ENCODE results near the gene FTO.

The FTO gene

DNA sequence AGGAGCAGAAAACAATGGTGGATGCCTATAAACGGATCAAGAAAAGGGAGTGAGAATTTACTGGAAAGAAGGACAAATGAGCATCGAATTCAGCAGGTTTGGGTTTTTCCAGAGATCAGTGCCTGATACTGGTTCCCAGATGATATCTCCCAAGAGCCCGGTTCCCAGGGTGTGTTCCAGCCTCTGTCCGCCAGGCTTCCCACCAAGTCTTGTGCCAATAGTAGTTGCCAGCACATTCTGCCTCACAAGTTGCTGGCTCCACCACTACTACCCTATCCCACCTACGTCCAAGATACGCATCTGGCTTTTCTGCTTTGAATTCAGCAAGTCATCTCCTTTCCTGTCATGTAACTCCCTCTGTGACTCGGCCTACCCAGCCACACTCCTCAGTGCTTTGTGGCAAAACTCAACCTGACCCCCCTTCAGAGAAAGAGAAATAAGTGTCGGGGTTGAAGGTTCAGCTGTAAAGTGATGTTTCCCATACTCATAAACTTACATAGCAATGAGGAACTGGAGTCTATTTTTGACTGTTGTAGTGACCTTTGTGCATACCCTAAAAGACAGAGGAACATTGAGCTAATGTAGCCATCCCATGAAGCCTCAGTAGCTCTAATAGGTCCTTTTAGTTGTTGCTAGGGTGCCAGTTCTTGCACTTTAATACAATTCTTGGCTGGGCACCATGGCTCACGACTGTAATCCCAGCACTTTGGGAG lies 305.7 kb downstream of the FTO start:
- DNase-seq = no peak

DNA sequence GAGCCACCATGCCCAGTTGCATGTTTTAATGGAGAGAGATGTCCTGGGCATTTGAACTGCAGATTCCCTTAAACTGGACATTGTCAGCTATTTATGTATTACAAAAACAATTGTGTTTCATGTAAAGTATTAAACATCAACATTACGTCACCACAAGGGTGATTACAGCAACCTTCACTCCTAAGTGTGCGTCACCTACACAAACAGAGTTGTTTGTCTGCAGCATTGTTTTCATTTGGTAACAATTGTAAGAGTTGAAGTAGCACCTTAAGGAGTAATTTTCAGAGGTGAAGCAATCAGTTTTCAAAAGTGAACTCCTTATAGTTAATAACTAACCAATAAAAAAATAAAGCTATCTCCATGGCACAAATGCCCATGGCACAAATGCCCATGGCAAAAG lies 311.2 kb downstream of the FTO start:
- DNase-seq = no peak

GRCh38 chr16:54022362-54022761 lies 318.4 kb downstream of the FTO start:
- DNase-seq = peak; percentile 4

DNA sequence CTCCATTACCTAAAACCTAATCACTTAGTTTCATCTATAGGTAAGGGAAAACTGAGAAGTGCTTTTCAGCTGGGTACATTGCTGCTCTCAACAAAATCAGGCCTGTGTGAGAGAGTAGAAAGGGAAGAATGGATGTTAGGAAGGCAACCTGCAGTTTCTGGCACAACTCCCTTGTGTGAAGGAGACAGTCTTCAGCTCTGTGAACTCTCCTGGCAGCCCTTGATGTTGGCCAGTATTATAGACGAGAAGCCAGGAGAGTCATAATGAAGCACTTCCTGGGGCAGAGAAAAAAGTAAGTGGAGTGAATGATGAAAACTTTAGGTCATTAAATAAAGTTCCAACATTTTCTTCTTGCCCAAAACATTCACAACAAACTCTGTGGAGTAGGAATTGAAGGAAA lies 322.5 kb downstream of the FTO start:
- no peak for DNase-seq

GRCh38 chr16:54027062-54027461 lies 323.1 kb downstream of the FTO start:
- no peak for DNase-seq

- DNase-seq = no peak
These were observed 323.6 kb downstream of the FTO start for GRCh38 chr16:54027558-54027957.

DNA sequence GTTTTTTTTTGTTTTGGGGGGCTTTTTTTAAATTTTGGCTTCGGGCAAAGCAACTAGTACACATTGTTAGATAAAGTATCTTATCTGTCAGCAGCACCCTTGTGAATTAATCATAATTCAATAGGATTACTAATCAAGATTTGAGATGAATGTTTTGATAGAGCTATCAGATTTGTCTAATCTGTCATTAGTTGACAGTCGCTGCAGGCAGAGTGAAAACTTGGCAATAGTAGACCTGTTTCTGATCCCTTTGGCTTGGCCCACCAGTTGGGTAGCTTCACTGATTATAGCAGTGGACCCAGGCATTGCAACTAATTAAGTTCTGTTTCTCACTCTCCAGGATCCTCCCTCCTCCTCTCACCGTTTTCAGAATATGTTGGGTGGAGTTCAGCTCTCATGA lies 324.0 kb downstream of the FTO start:
- no peak for DNase-seq

- DNase-seq = no peak
These were observed 326.5 kb downstream of the FTO start for GRCh38 chr16:54030451-54030850.

DNA sequence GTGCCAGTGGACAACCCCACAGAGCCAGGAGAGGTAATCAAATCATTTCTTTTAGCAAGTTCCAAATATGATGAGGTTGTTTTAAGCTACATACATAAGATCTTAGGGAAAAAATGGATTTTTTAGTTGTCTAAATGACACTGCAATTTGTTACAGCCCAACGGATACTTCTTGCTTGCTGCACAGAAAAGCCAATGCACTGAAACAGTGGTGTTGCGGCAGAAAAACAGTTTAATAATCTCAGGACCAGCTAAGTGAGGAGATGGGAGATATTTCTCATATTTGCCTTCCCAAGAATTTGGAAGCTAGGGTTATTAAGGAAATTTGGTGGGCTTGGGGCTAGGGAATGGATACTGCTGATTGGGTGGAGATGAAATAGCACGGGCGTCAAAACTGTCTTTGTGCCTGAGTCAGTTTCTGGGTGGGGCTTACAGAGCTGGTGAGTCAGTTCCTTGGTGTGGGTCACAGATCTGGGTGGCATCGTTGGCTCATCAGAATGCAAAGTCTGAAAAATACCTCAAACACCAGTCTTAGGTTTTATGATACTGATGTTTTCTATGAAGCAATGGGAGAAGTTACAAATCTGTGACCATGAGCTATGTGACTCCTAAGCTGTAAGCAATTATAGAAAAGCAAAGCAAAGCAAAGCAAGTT lies 327.3 kb downstream of the FTO start:
- DNase-seq = no peak

GRCh38 chr16:54033747-54034146 lies 329.8 kb downstream of the FTO start:
- DNase-seq = no peak

- DNase-seq = no peak
These were observed 330.7 kb downstream of the FTO start for GRCh38 chr16:54034684-54035083.

DNA sequence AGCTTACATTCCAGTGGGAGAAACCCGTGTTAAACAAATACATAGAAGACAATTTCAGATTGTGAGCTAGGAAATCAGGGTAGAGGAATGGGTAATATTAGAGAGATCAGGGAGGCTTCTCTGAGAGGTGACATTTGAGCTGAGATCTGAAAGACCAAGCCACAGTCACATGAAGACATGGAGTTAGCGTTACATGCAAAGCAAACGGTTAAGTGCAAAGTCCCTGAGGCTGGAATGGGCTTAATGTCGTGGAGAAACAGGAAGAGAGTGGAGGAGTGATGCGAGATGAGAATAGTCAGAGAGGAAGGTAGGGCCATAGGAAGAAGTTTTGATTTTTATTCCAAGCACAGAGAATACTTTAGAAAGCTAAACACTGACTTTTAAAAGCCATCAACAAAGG lies 336.5 kb downstream of the FTO start:
- DNase-seq = no peak

GRCh38 chr16:54040975-54041374 lies 337.0 kb downstream of the FTO start:
- no peak for DNase-seq

DNA sequence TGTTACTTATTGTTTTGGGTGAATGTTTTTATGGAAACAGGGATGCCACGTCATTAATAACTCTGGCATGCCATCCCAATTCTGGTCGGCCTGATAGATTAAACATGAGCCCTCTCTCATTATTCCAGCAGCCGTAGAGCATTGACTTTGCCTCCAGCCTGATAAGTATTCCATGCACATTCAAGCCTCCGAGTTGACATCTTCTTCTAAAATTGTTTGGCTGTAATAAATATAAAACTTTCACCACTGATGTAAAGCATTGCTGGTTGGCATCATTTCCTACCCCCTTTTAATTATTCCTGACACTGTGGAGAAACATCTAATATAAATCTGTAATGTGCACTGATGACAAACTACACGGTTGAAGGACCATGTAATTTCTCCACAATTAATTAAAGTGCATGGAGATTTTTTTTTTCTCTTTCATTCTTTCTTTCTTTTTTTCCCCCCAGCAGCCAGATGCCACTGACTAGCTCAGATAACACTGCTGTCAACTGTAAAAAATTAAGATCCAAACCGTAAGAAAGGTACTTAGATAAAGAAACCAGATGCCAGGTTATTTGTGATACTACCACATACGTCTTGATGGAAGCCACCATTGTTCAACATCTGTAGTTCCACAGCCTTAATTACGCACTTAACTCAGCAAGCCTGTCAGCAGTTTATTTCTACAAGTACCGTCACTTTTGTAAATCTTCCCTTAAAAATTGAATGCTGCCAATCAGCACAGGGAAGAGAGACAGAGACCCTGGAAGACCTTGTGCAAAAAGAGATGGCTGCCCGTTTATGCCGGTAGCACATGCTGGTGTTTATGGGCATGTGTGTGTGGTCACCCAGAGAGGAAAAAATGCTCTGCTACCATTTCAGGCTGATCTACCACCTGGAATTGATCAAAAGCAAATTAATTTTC lies 344.9 kb downstream of the FTO start:
- peak; percentile 33 for DNase-seq

GRCh38 chr16:54049591-54050458 lies 345.9 kb downstream of the FTO start:
- peak; percentile 22 for DNase-seq

- peak; percentile 24 for DNase-seq
These were observed 346.7 kb downstream of the FTO start for GRCh38 chr16:54050459-54051210.

DNA sequence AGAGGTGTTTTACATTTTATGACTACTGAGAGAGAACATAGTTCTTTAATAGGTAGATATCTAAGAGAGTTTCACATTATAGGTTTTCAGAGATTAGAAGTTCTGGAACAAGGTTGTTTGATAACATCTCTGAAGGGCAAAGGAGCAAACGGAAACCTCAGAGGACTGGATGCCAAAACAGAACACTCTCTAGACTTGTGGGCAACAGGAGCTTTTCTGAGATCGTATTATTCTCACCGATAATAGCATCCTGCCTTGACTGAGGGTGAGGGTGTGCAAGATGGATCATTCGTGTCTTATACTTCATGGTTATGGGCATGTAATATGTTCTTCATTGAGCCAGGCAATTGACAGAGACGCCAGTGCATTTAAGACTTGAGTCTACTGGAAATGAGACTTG lies 347.9 kb downstream of the FTO start:
- DNase-seq = no peak

GRCh38 chr16:54052271-54052670 lies 348.3 kb downstream of the FTO start:
- no peak for DNase-seq

DNA sequence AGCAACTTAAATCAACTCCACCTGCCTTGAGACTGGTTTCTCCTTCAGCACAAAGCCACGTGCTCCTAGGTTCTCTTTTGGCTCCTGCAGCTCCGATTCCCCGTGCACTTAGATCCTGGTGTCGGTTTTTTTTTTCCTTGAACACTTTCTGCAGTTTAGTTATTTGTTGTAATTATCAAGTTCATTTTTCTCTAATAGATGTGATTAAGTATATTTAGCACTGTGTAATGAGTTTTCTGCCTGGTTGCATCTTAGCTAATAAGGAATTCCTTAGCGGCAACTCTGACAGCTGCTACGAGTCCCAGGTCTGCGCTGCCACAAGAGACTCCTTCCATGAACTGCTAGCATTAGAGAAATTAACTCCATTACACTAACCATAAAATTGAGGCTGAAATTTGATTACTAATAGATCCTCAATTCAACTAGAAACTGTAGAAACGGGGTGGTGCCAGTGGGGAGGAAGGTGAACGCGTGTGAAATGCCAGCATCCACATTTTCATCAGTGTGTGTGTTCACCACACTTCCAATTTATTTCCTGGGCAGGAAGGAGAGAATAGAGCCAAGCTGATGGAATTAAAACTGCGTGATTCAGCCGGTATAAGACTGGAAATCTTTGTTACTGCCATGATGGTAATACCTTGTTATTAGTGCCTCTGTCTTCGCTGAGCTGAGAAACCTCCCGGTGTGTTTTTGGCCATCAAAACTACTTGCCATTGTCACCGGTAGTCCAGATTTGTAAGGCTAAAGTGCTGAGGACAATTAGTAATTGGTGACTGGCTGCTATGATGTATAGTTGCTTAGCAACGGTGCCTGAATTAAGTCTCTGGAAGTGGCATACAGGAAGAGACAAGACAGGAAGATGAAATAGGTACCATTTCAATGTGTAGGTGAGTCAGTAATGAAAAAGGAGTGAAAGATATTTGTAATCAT lies 350.2 kb downstream of the FTO start:
- DNase-seq = no peak

DNA sequence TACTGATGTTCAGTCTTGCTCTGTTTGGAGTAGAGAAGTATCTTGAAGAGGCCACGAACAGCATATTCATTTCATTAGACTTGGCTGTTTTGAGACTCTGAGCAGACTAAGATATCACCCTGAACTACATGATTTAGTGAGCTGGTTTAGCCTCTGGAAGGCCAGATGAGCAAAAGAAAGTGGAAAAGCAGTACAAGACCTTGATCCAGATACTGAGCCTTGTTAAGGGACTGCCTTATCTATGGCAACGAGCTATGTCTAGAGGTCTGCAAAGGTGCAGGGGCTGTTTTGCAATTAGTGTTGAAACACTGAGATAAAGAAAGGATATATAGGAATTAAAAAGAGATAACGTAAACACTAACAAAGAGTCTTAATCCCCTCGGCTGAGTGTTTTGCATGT lies 351.2 kb downstream of the FTO start:
- DNase-seq = no peak
